GM18526 (cell line): ENCODE results near the gene FSTL5.

Experiments
- POLR2A ChIP-seq: IDR thresholded peaks from 3 replicates; pipeline ENCODE4 v1.6.1; 2011; ENCODE audit not compliant: insufficient read length; ENCODE audit errors: extremely low read depth

FSTL5 gene

GRCh38 chr4:162011089-162011488, 152.7 kb downstream of the FSTL5 start:
- TF ChIP-seq POLR2A = no peak

GRCh38 chr4:162010362-162010761, 153.4 kb downstream of the FSTL5 start:
- TF ChIP-seq POLR2A = no peak

GRCh38 chr4:161992317-161992716, 171.5 kb downstream of the FSTL5 start:
- no peak for TF ChIP-seq POLR2A

- TF ChIP-seq POLR2A = no peak
Measured at GRCh38 chr4:161991811-161992210, 172.0 kb downstream of the FSTL5 start.

GRCh38 chr4:161990721-161991120, 173.1 kb downstream of the FSTL5 start:
- no peak for TF ChIP-seq POLR2A

GRCh38 chr4:161988946-161989345, 174.9 kb downstream of the FSTL5 start:
- no peak for TF ChIP-seq POLR2A

GRCh38 chr4:161987611-161988010, 176.2 kb downstream of the FSTL5 start:
- no peak for TF ChIP-seq POLR2A

- no peak for TF ChIP-seq POLR2A
Measured at GRCh38 chr4:161952382-161952781, 211.4 kb downstream of the FSTL5 start.

GRCh38 chr4:161949946-161950725, 213.7 kb downstream of the FSTL5 start:
- TF ChIP-seq POLR2A = no peak

GRCh38 chr4:161948026-161948770, 215.6 kb downstream of the FSTL5 start:
- no peak for TF ChIP-seq POLR2A

- no peak for TF ChIP-seq POLR2A
Measured at GRCh38 chr4:161937596-161937995, 226.2 kb downstream of the FSTL5 start.

GRCh38 chr4:161936625-161937550, 226.9 kb downstream of the FSTL5 start:
- TF ChIP-seq POLR2A = no peak

GRCh38 chr4:161931089-161931488, 232.7 kb downstream of the FSTL5 start:
- TF ChIP-seq POLR2A = no peak

GRCh38 chr4:161929956-161930355, 233.8 kb downstream of the FSTL5 start:
- TF ChIP-seq POLR2A = no peak

- TF ChIP-seq POLR2A = no peak
Measured at GRCh38 chr4:161926033-161926828, 237.6 kb downstream of the FSTL5 start.
